Nucleus accumbens (tissue), 56 donors: ENCODE measurements around the gene SPA17.

Source experiments
- DNase-seq, 56 donors: peaks; one replicate each; lab custom pipeline; 2025; lab: John Stamatoyannopoulos, UW

SPA17 gene

GRCh38 chr11:124673333-124674167 is at the start of gene SPA17, which contains the start of gene SIAE:
TSS of gene SPA17 (plus strand) at chr11:124673904. CDS start at chr11:124675265, 1,361 bp downstream.
TSS of gene SIAE (minus strand) at chr11:124673739. CDS start at chr11:124673708, 31 bp downstream.
- peak in 55 of 56 donors; percentile 41 to 92 (median 79) for DNase-seq

GRCh38 chr11:124625504-124626168 is 48.1 kb upstream of the SPA17 start:
- no peak for DNase-seq

- DNase-seq: no peak
Observed at GRCh38 chr11:124627546-124627945, 46.2 kb upstream of the SPA17 start.

GRCh38 chr11:124629961-124630360 is 43.7 kb upstream of the SPA17 start:
- DNase-seq: no peak

GRCh38 chr11:124633355-124633754 is 40.3 kb upstream of the SPA17 start:
- DNase-seq: no peak

GRCh38 chr11:124635932-124636331 is 37.8 kb upstream of the SPA17 start:
- no peak for DNase-seq

- no peak for DNase-seq
Observed at GRCh38 chr11:124638500-124638899, 35.2 kb upstream of the SPA17 start.

GRCh38 chr11:124639186-124639585 is 34.5 kb upstream of the SPA17 start:
- DNase-seq: no peak

GRCh38 chr11:124640666-124641065 is 33.0 kb upstream of the SPA17 start:
- DNase-seq: no peak

GRCh38 chr11:124642628-124643027 is 31.1 kb upstream of the SPA17 start:
- no peak for DNase-seq

- DNase-seq: no peak
Observed at GRCh38 chr11:124643042-124643604, 30.6 kb upstream of the SPA17 start.

- no peak for DNase-seq
Observed at GRCh38 chr11:124643605-124644425, 29.9 kb upstream of the SPA17 start.

- peak in 47 of 56 donors; percentile 2 to 78 (median 27) for DNase-seq
Observed at GRCh38 chr11:124644426-124645280, 29.1 kb upstream of the SPA17 start.

- DNase-seq: no peak
Observed at GRCh38 chr11:124646148-124646547, 27.6 kb upstream of the SPA17 start.

GRCh38 chr11:124648610-124649009 is 25.1 kb upstream of the SPA17 start:
- no peak for DNase-seq

- DNase-seq: peak in 36 of 56 donors; percentile 6 to 84 (median 40)
Observed at GRCh38 chr11:124656774-124657630, 16.7 kb upstream of the SPA17 start.

GRCh38 chr11:124657904-124658303 is 15.8 kb upstream of the SPA17 start:
- DNase-seq: no peak

- no peak for DNase-seq
Observed at GRCh38 chr11:124658501-124658900, 15.2 kb upstream of the SPA17 start.

- no peak for DNase-seq
Observed at GRCh38 chr11:124658986-124659385, 14.7 kb upstream of the SPA17 start.
